ENCODE data around the gene SERPINB12. TPM values are rescaled to one million over a fixed set of nuclear protein-coding genes. Genes with fewer than 3 reads are reported as not detected.

Gene SERPINB12
- polyA plus RNA-seq, 3 donors, result not detected

DNA sequence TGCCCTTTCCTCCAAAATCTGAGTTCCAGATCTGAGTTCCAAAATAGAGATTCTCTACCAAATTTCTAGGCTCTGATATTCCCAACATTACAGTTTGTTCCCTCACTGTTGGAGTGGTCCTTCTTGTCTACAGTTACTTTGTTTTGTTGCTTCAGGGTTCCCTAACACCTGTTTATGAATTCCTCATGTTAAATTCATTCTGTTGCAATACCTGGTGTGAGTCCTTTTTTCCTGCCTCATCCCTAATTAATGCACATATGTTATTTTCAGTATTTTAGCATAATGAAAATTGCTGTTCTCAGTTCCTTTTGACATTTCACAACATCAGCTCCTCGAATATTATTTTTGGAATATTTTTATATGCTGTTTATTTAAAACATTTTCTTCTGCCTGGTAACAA, 61.2 kb downstream of the SERPINB12 start:
- no peak for DNase-seq

DNA sequence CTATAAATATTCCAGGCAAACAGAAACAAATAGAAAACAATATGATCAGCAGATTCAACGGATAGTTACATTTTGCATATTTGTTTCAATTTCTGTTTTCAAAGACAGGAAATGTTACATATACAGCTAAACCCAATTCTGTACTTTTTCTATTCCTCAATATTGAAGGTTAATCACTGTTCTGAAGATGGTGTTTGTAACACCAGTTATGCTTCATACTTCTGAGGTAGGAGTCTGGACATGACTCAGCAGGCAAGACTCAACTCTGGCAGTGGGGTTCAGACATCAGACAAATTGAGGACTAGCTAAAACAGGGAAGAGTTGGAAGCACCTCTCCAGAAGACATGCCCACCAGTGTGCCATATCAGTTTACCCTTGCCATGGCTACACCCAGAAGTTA, 61.6 kb downstream of the SERPINB12 start:
- no peak for DNase-seq

DNA sequence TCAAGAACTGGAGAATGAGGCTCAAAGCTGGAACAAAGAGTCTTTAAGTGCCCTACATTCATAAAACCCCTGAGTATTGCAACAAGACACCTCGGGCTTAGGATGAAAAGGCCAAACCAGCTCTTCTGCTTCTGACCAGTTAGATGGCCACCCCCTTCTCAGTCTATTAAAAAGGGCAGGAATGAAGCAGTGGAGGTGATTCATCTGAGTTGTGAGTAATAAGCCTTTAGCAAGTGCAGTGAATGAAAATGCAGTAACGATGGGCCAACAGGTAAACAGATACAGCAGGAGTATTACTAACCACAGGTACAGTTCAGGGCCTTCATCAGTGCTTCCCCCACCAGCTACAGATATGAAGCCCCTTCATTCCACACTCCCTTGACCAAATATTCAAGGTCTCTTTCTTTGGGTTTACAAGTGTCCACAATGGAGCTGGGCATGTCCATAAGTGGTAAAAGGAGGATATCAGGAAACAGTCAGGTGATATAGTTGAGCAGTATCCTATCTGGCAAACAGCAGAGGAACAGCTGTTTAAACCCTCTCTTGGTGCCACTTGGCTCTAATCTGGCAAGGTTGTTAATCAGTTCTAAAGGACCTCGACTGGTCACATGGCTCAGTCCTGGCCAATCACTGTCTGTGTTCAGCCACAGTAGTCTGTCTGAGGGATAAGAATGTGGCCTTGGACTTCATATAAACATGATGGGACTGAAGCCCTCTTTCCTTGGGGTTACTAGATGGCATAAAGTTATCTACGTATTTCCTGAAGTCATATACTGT, 62.8 kb downstream of the SERPINB12 start:
- DNase-seq, result no peak

DNA sequence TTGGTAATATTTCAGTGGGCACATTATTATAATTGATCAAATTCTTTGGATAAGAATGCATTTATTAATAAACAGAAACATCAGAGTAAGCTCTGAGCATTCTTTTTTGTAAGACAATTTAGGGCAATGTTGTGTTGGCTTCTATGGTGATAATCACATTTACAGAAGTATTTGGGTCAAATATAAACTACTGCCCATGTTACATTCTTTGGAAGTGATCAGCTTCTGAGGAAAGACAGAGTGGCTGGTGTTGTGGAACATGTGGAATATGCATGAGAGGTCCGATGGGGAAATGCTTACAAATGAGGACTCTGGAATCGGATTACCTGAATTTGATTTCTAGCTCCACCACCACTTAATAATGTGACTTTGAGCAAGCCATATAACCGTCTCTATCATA, 64.4 kb downstream of the SERPINB12 start:
- no peak for DNase-seq

DNA sequence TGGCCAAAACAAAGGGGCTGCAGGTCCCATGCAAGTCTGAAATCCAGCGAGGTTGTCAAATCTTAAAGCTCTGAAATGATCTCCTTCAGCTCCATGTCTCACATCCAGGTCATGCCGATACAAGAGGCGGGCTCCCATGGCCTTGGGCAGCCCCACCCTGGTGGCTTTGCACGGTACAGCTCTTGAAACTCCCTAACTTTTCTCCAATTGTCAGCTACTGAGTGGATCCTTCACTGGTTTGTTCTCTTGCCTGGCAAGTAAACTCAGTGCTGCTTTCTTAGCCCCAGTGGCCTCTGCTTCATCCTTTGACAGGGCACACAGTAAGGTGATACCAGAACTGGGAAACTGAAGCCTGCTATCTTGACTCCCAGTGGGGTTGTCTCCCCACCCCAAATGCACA, 71.3 kb downstream of the SERPINB12 start:
- no peak for DNase-seq

DNA sequence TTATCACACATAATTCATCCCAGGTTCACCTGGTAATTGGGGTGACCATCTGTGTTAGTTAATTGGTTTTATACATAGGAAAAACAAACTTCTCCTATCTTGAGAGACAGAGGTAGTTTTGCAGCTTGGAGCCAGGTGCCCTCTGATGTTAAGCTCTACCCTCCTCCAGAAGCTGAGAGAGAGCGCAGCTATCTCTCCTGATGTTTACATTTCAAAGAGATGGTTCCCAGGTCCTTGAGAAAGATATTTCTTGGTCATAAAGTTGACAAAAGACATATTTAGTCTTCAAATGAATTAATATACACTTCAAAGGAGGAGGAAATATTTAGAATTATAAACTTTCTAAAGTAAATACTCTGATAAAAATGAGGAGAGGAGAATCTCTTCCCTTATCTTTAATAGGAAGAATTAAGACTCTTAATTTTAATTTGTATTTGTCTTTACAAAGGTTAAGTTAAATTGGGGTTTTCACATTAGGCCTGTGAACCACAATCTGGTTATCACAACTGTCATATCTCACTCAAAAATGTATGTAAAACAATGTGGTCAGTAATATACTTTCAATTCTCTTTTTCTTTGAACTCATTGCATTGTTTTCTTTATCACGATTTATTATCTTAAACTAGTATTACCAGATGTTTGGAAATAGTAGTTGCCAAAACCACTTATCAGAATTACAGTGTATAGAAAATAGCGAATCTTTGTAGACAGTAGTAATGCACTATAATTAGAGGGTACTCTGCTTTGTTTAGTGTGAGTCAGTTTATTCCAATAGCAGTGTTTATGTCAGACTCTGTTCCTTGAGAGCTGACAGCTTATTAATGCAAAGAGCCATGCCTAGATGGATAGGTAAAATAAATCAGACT, 75.1 kb downstream of the SERPINB12 start:
- no peak for DNase-seq

DNA sequence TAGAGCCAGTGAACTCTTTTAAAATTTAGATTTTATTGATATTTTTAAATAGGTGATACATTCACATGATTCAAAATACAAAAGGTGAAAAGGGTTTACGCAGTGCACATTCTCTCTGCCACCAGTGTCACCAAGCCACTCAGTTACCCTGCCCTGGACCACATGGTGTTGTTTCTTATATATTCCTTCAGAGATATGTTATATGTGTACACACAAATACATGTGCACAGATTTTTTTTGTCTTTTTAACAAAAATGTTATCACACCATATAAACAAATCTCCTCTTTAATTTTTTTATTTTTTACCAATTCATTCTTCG, 75.7 kb downstream of the SERPINB12 start:
- DNase-seq, result no peak

Other genes with a start within 250 kb of the SERPINB12 start
- 10 to 100 TPM; 19.8 to 26.3 (median 24.1) TPM for gene BCL2, start 222.6 kb upstream of the SERPINB12 start, polyA plus RNA-seq (ENCODE audit: insufficient read length in 3 of 3)
- gene KDSR, start 175.2 kb upstream of the SERPINB12 start, polyA plus RNA-seq (ENCODE audit: insufficient read length in 3 of 3), result 10 to 100 TPM; 36.2 to 44.2 (median 43.6) TPM
- 10 to 100 TPM; 48.0 to 68.8 (median 57.7) TPM for gene VPS4B, start 119.9 kb upstream of the SERPINB12 start, polyA plus RNA-seq (ENCODE audit: insufficient read length in 3 of 3)
- gene SERPINB5, start 65.4 kb upstream of the SERPINB12 start, polyA plus RNA-seq (ENCODE audit: insufficient read length in 3 of 3), result not detected
- gene SERPINB13, start 45.0 kb downstream of the SERPINB12 start, polyA plus RNA-seq (ENCODE audit: insufficient read length in 3 of 3), result not detected
- gene SERPINB4, start 101.9 kb downstream of the SERPINB12 start, polyA plus RNA-seq (ENCODE audit: insufficient read length in 3 of 3), result under 1 TPM in 1 of 3 donors, not detected in 2; 0.19 TPM
- gene SERPINB3, start 119.5 kb downstream of the SERPINB12 start, polyA plus RNA-seq (ENCODE audit: insufficient read length in 3 of 3), result under 1 TPM in 1 of 3 donors, not detected in 2; 0.13 TPM
- gene SERPINB11, start 160.6 kb downstream of the SERPINB12 start, polyA plus RNA-seq (ENCODE audit: insufficient read length in 3 of 3), result not detected
- gene SERPINB7, start 233.0 kb downstream of the SERPINB12 start, polyA plus RNA-seq (ENCODE audit: insufficient read length in 3 of 3), result under 1 TPM; 0.43 to 0.68 (median 0.61) TPM